HCT116 (cell line): ENCODE measurements around the gene TARS1. TPM values are rescaled to one million over a fixed set of nuclear protein-coding genes. Genes with fewer than 3 reads are reported as not detected.

Experiments
- ATAC-seq: fragments of 200-7000 bp; cut with Tn5 transposase; 2 replicates; pipeline ENCODE4 v1.9.1; 2020; ENCODE audit warnings: mild to moderate bottlenecking, moderate library complexity
- Bru-seq: library from RNA; stranded (reverse); fragments of 400-500 nt; gene quantifications from one replicate; lab custom pipeline; 2021; lab: Mats Ljungman, UMichigan
- BruChase-seq, 2 experiments: library from RNA; stranded (reverse); fragments of 400-500 nt; gene quantifications; one replicate each; lab custom pipeline; 2021; lab: Mats Ljungman, UMichigan
- BruUV-seq: library from RNA; stranded (reverse); fragments of 400-500 nt; replicated peaks from 2 replicates; lab custom pipeline; 2021; lab: Mats Ljungman, UMichigan
- CTCF ChIA-PET: fragments of 300-600 bp; sonication (Branson Sonifier 250); formaldehyde crosslinking; loops from one replicate; lab custom pipeline; 2021; ENCODE audit warnings: antibody characterized with exemption; lab: Charles Lee
- POLR2A ChIA-PET: fragments of 300-600, 350-600 bp; sonication (Branson Sonifier 250); formaldehyde crosslinking; loops from one replicate; lab custom pipeline; 2021; ENCODE audit warnings: antibody characterized with exemption; lab: Charles Lee
- RAD21 ChIA-PET, 2 experiments: fragments of 300-600 bp; sonication (Branson Sonifier 250); formaldehyde crosslinking; loops; one replicate each; lab custom pipeline; 2023; ENCODE audit warnings: low total read pairs in 2 of 2; ENCODE audit not compliant: uncharacterized antibody in 2 of 2, unreplicated experiment in 2 of 2, low non-redundant PET in 1 of 2; lab: Charles Lee
- DNase-seq: peaks from one replicate; pipeline ENCODE4 v3.0.0-alpha.2; 2010; ENCODE audit warnings: low read depth, low spot score
- H2AFZ ChIP-seq: fragments of 200-600 bp; shearing (Covaris generic), sonication (generic); 2 replicates; pipeline ENCODE4 v1.6.1; 2017; ENCODE audit warnings: low read depth, mixed run types, mixed read lengths, antibody characterized with exemption, low read length; ENCODE audit not compliant: poor library complexity, severe bottlenecking
- H3K27ac ChIP-seq: 2 replicates; pipeline ENCODE4 v1.5.1; 2012; ENCODE audit warnings: low read depth, low read length
- H3K27me3 ChIP-seq: fragments of 200-600 bp; sonication (generic); 2 replicates; pipeline ENCODE4 v1.6.1; 2016; ENCODE audit warnings: mixed run types, low read length, mixed read lengths; ENCODE audit not compliant: insufficient read depth
- H3K36me3 ChIP-seq, 2 experiments: fragments of 200-500 bp in 1 of 2; fragments of 200-600 bp in 1 of 2; sonication (Bioruptor generic) in 1 of 2; sonication (generic) in 1 of 2; 2 replicates each; pipeline versions ENCODE4 v1.5.1 to v1.6.1; 2014 to 2016; ENCODE audit warnings: low read length in 2 of 2, inconsistent platforms in 1 of 2, mixed read lengths in 1 of 2, mixed run types in 1 of 2; ENCODE audit not compliant: insufficient read depth in 2 of 2, control insufficient read depth in 1 of 2
- H3K4me1 ChIP-seq, 2 experiments: fragments of 200-600 bp in 1 of 2; sonication (generic) in 1 of 2; 2 replicates each; pipeline versions ENCODE4 v1.5.1 to v1.6.1; 2012 to 2017; ENCODE audit warnings: low read length in 2 of 2, inconsistent platforms in 1 of 2, mild to moderate bottlenecking in 1 of 2, mixed read lengths in 1 of 2, mixed run types in 1 of 2, moderate library complexity in 1 of 2; ENCODE audit not compliant: insufficient read depth in 2 of 2, control insufficient read depth in 1 of 2
- H3K4me2 ChIP-seq: fragments of 200-600 bp; sonication (generic); 2 replicates; pipeline ENCODE4 v1.6.1; 2017; ENCODE audit warnings: mixed run types, low read length, mixed read lengths
- H3K4me3 ChIP-seq, 2 experiments: fragments of 200-600 bp in 1 of 2; sonication (generic) in 1 of 2; replicated peaks in 1 of 2; 2 replicates each; pipeline ENCODE4 v1.5.1; 2011 to 2016; ENCODE audit warnings: low read length in 2 of 2, control low read depth in 1 of 2, low read depth in 1 of 2, mild to moderate bottlenecking in 1 of 2, mixed read lengths in 1 of 2, mixed run types in 1 of 2
- H3K79me2 ChIP-seq: fragments of 200-600 bp; sonication (generic); 2 replicates; pipeline ENCODE4 v1.6.1; 2017; ENCODE audit warnings: mild to moderate bottlenecking, mixed run types, low read length, moderate library complexity, mixed read lengths; ENCODE audit not compliant: insufficient read depth
- H3K9ac ChIP-seq: fragments of 200-600 bp; sonication (generic); 2 replicates; pipeline ENCODE4 v1.6.1; 2016; ENCODE audit warnings: low read length, mixed read lengths
- H3K9me2 ChIP-seq: fragments of 200-600 bp; sonication (generic), shearing (Covaris generic); 2 replicates; pipeline ENCODE4 v1.6.1; 2017; ENCODE audit warnings: mixed run types, mild to moderate bottlenecking, moderate library complexity; ENCODE audit not compliant: insufficient read depth
- H3K9me3 ChIP-seq, 2 experiments: fragments of 200-500 bp in 1 of 2; fragments of 200-600 bp in 1 of 2; sonication (Bioruptor generic) in 1 of 2; sonication (generic) in 1 of 2; 2 replicates each; pipeline ENCODE4 v1.6.1; 2014 to 2017; ENCODE audit warnings: low read length in 2 of 2, mixed read lengths in 2 of 2, inconsistent platforms in 1 of 2, low read depth in 1 of 2, mild to moderate bottlenecking in 1 of 2, mixed run types in 1 of 2, moderate library complexity in 1 of 2; ENCODE audit not compliant: control insufficient read depth in 1 of 2, insufficient read depth in 1 of 2
- H4K20me1 ChIP-seq: fragments of 200-600 bp; sonication (generic), shearing (Covaris generic); 2 replicates; pipeline ENCODE4 v1.6.1; 2017; ENCODE audit warnings: mixed run types, mild to moderate bottlenecking, moderate library complexity; ENCODE audit not compliant: insufficient read depth
- CBX3 ChIP-seq: IDR thresholded peaks from 2 replicates; pipeline ENCODE4 v1.6.1; 2012; ENCODE audit warnings: low read depth
- CEBPB ChIP-seq: IDR thresholded peaks from 2 replicates; pipeline ENCODE4 v1.6.1; 2012; ENCODE audit warnings: low read depth
- EGR1 ChIP-seq: IDR thresholded peaks from 2 replicates; pipeline ENCODE4 v1.6.1; 2012; ENCODE audit warnings: low read depth
- EZH2 ChIP-seq: fragments of 200-600 bp; sonication (generic); IDR thresholded peaks from 2 replicates; pipeline ENCODE4 v1.6.1; 2017; ENCODE audit warnings: antibody characterized with exemption, mixed run types
- EZH2phosphoT487 ChIP-seq: fragments of 200-600 bp; IDR thresholded peaks from 2 replicates; pipeline ENCODE4 v1.6.1; 2018; ENCODE audit warnings: antibody characterized with exemption, borderline replicate concordance
- FOSL1 ChIP-seq: IDR thresholded peaks from 2 replicates; pipeline ENCODE4 v1.6.1; 2012; ENCODE audit warnings: low read depth
- JUND ChIP-seq: IDR thresholded peaks from 2 replicates; pipeline ENCODE4 v1.6.1; 2012
- POLR2A ChIP-seq: IDR thresholded peaks from 2 replicates; pipeline ENCODE4 v1.7.0; 2011; ENCODE audit warnings: borderline replicate concordance; ENCODE audit not compliant: insufficient read depth, insufficient read length; ENCODE audit errors: extremely low read depth
- POLR2AphosphoS5 ChIP-seq: IDR thresholded peaks from 2 replicates; pipeline ENCODE4 v1.6.1; 2011; ENCODE audit warnings: mild to moderate bottlenecking, low read depth, low read length, moderate library complexity
- REST ChIP-seq: IDR thresholded peaks from 2 replicates; pipeline ENCODE4 v1.6.1; 2012; ENCODE audit warnings: low read depth
- SRF ChIP-seq: IDR thresholded peaks from 2 replicates; pipeline ENCODE4 v1.6.1; 2012; ENCODE audit warnings: low read depth
- TCF7L2 ChIP-seq: IDR thresholded peaks from 2 replicates; pipeline ENCODE4 v1.7.0; 2011; ENCODE audit warnings: borderline replicate concordance, inconsistent platforms; ENCODE audit not compliant: insufficient read depth, insufficient read length; ENCODE audit errors: extremely low read depth
- ZBTB33 ChIP-seq: IDR thresholded peaks from 2 replicates; pipeline ENCODE4 v1.6.1; 2011; ENCODE audit warnings: mild to moderate bottlenecking, low read length, moderate library complexity; ENCODE audit not compliant: insufficient replicate concordance; ENCODE audit errors: extremely low read depth
- ZFX ChIP-seq: fragments of 450-650 bp; IDR thresholded peaks from 2 replicates; pipeline ENCODE4 v1.6.1; 2017
- intact Hi-C: fragments of 100-400 bp; cut with micrococcal nuclease; formaldehyde crosslinking; loops from 2 replicates; pipeline ENCODE4 v1.10.0; 2022
- long read RNA-seq: library from polyadenylated mRNA; unstranded; transcript quantifications from one replicate; pipeline ENCODE4 v2.0.0, GENCODE V29; 2021; ENCODE audit not compliant: unreplicated experiment
- polyA plus RNA-seq: library from polyadenylated mRNA; unstranded; fragments of >200 nt; gene quantifications from 2 replicates; pipeline ENCODE4 v1.2.1, GENCODE V29; 2012; ENCODE audit warnings: missing spikeins
- total RNA-seq: library from RNA; stranded (reverse); gene quantifications from one replicate; pipeline ENCODE4 v1.2.1, GENCODE V29; 2021; ENCODE audit not compliant: unreplicated experiment
- TF ChIP-seq, protein P1 (sequence below), 3 experiments: fragments of 200-600 bp in 1 of 3; sonication (generic) in 1 of 3; IDR thresholded peaks in 2 of 3; conservative IDR thresholded peaks in 1 of 3; 2 replicates each; pipeline ENCODE4 v1.5.1; 2012 to 2017; ENCODE audit warnings: low read depth in 2 of 3, low read length in 2 of 3, antibody characterized with exemption in 1 of 3, borderline replicate concordance in 1 of 3, control low read depth in 1 of 3, mild to moderate bottlenecking in 1 of 3, mixed read lengths in 1 of 3, mixed run types in 1 of 3, moderate library complexity in 1 of 3; ENCODE audit not compliant: insufficient read depth in 1 of 3
- TF ChIP-seq, protein P2 (sequence below): IDR thresholded peaks from 2 replicates; pipeline ENCODE4 v1.6.1; 2012

TARS1 gene
- 291 TPM for total RNA-seq
- 108 and 149 TPM in 2 replicates for polyA plus RNA-seq
- Bru-seq, nascent RNA, result percentile 98 among the genes with signal in this experiment
- BruChase-seq, experiment 1, labeled RNA remaining after a 6-hour chase, result percentile 98 among the genes with signal in this experiment
- BruChase-seq, experiment 2, labeled RNA remaining after a 2-hour chase, result percentile 97 among the genes with signal in this experiment
- long read RNA-seq, full-length matches to known transcripts, result 406 of 492 reads
- long read RNA-seq, partial matches to known transcripts, result 28 of 492 reads
- long read RNA-seq, other reads (novel, unspliced or antisense), result 58 of 492 reads

GRCh38 chr5:33440482-33441240, at the start of gene TARS1:
Gene TARS1 (plus strand): TSS chr5:33440965. CDS start chr5:33441087, 122 bp downstream.
- Histone ChIP-seq H3K4me1 (peaks cover 13 to 22% of the 10 kb centered on the region in 2 experiments; a peak in 3 of 4 replicates), H3K9ac (peak within 1 kb of the TSS; percentile 94), H4K20me1 (peaks cover 12% of the 10 kb centered on the region; the same call in 1 of the 2 replicates), H3K4me2 (peak within 1 kb of the TSS; percentile 91), H3K36me3 (peaks cover 11 to 17% of the 10 kb centered on the region in 2 experiments; a peak in 3 of 4 replicates), H3K9me2 (no peaks in the 10 kb centered on the region), H3K79me2 (peaks cover 78% of the 10 kb centered on the region), H2AFZ (peak within 1 kb of the TSS; percentile 48), H3K27me3 (no peaks in the 10 kb centered on the region), H3K4me3 (peak within 1 kb of the TSS; percentile 76 to 97), H3K27ac (peak within 1 kb of the TSS; percentile 92), H3K9me3 (no peaks in the 10 kb centered on the region)
- ChIA-PET POLR2A (interaction anchor here (1.2 kb wide), 1 partner anchor 9 kb away, joined by 6 read pairs; no protein-coding TSS in a partner anchor), CTCF (interaction anchor here (0.7 kb wide), 1 partner anchor 148 kb away, joined by 6 read pairs; no protein-coding TSS in a partner anchor), RAD21 (no interaction called here)
- ATAC-seq (peak; percentile 97), DNase-seq (peak; percentile 100)
- intact Hi-C loops, result loop anchor here (10.0 kb wide), 2 partner anchors 144 to 1484 kb away; partner anchors contain the start of gene DNAJC21
- no TSS peak for BruUV-seq
- TF ChIP-seq, protein P1, sequence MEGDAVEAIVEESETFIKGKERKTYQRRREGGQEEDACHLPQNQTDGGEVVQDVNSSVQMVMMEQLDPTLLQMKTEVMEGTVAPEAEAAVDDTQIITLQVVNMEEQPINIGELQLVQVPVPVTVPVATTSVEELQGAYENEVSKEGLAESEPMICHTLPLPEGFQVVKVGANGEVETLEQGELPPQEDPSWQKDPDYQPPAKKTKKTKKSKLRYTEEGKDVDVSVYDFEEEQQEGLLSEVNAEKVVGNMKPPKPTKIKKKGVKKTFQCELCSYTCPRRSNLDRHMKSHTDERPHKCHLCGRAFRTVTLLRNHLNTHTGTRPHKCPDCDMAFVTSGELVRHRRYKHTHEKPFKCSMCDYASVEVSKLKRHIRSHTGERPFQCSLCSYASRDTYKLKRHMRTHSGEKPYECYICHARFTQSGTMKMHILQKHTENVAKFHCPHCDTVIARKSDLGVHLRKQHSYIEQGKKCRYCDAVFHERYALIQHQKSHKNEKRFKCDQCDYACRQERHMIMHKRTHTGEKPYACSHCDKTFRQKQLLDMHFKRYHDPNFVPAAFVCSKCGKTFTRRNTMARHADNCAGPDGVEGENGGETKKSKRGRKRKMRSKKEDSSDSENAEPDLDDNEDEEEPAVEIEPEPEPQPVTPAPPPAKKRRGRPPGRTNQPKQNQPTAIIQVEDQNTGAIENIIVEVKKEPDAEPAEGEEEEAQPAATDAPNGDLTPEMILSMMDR (IDR thresholded peaks at IDR 0.05 in 2 of 3, conservative IDR thresholded peaks at IDR 0.05 in 1 of 3; ENCODE audit: borderline replicate concordance in 1 of 3, insufficient read depth in 1 of 3, low read depth in 2 of 3, low read length in 2 of 3), result no peak
- TF ChIP-seq SRF (peak; percentile 38; the same call in 1 of the 2 replicates), TCF7L2 (no peak), CBX3 (no peak), CEBPB (peak; percentile 89), FOSL1 (no peak), POLR2AphosphoS5 (peak; percentile 82), EGR1 (no peak), REST (no peak), ZBTB33 (peak; percentile 75), EZH2 (no peak), POLR2A (peak; percentile 46), ZFX (no peak), JUND (no peak), EZH2phosphoT487 (no peak)
- TF ChIP-seq, protein P2, sequence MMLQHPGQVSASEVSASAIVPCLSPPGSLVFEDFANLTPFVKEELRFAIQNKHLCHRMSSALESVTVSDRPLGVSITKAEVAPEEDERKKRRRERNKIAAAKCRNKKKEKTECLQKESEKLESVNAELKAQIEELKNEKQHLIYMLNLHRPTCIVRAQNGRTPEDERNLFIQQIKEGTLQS, result peak; percentile 62; the same call in 1 of the 2 replicates
